HEK293T (cell line): Measurements from ENCODE around the gene RARA.

Experiments used
- CTCF ChIA-PET: fragments of 350-600 bp; formaldehyde crosslinking; extraction: SDS; loops from one replicate; lab custom pipeline; 2021; ENCODE audit warnings: antibody characterized with exemption, inconsistent platforms; lab: Yijun Ruan, JAX
- POLR2A ChIA-PET: fragments of 350-600 bp; formaldehyde crosslinking; extraction: SDS; loops from one replicate; lab custom pipeline; 2020; ENCODE audit warnings: antibody characterized with exemption, inconsistent platforms; lab: Yijun Ruan, JAX
- DNase-seq: peaks from one replicate; pipeline ENCODE4 v3.0.0; 2012; ENCODE audit warnings: mixed read lengths; ENCODE audit errors: extremely low spot score
- ARNT ChIP-seq: fragments of 450-650 bp; IDR thresholded peaks from 2 replicates; pipeline ENCODE4 v1.6.1; 2017; ENCODE audit warnings: mild to moderate bottlenecking
- BHLHE40 ChIP-seq: fragments of 450-650 bp; IDR thresholded peaks from 2 replicates; pipeline ENCODE4 v1.6.1; 2016; ENCODE audit warnings: mild to moderate bottlenecking, moderate library complexity, borderline replicate concordance
- CTBP1 ChIP-seq: fragments of 450-650 bp; IDR thresholded peaks from 2 replicates; pipeline ENCODE4 v1.6.1; 2016; ENCODE audit warnings: borderline replicate concordance
- ELF4 ChIP-seq: fragments of 450-650 bp; IDR thresholded peaks from 2 replicates; pipeline ENCODE4 v1.6.1; 2017; ENCODE audit warnings: antibody characterized with exemption
- FOXA1 ChIP-seq: fragments of 450-650 bp; IDR thresholded peaks from 2 replicates; pipeline ENCODE4 v1.6.1; 2016; ENCODE audit warnings: mild to moderate bottlenecking
- FOXK2 ChIP-seq: fragments of 450-650 bp; IDR thresholded peaks from 2 replicates; pipeline ENCODE4 v1.6.1; 2016; ENCODE audit warnings: mild to moderate bottlenecking
- FOXM1 ChIP-seq: fragments of 450-650 bp; IDR thresholded peaks from 2 replicates; pipeline ENCODE4 v1.6.1; 2017; ENCODE audit warnings: mild to moderate bottlenecking, borderline replicate concordance
- HDGF ChIP-seq: fragments of 450-650 bp; IDR thresholded peaks from 2 replicates; pipeline ENCODE4 v1.6.1; 2017; ENCODE audit warnings: antibody characterized with exemption, borderline replicate concordance
- L3MBTL2 ChIP-seq: fragments of 450-650 bp; conservative IDR thresholded peaks from 2 replicates; pipeline ENCODE4 v1.6.1; 2016; ENCODE audit warnings: mild to moderate bottlenecking
- LEF1 ChIP-seq: fragments of 450-650 bp; IDR thresholded peaks from 2 replicates; pipeline ENCODE4 v1.6.1; 2017; ENCODE audit warnings: mild to moderate bottlenecking, borderline replicate concordance
- NFRKB ChIP-seq: fragments of 450-650 bp; IDR thresholded peaks from 2 replicates; pipeline ENCODE4 v1.6.1; 2016; ENCODE audit warnings: mild to moderate bottlenecking, moderate library complexity
- PKNOX1 ChIP-seq: fragments of 450-650 bp; IDR thresholded peaks from 2 replicates; pipeline ENCODE4 v1.6.1; 2016
- SP1 ChIP-seq: fragments of 450-650 bp; IDR thresholded peaks from 2 replicates; pipeline ENCODE4 v1.6.1; 2017
- SUZ12 ChIP-seq: fragments of 450-650 bp; IDR thresholded peaks from 2 replicates; pipeline ENCODE4 v1.6.1; 2016; ENCODE audit warnings: mild to moderate bottlenecking
- TARDBP ChIP-seq: fragments of 450-650 bp; IDR thresholded peaks from 2 replicates; pipeline ENCODE4 v1.6.1; 2016
- ZNF384 ChIP-seq: fragments of 450-650 bp; IDR thresholded peaks from 2 replicates; pipeline ENCODE4 v1.6.1; 2016

The RARA gene

GRCh38 chr17:40307001-40307730, 1.8 kb upstream of the RARA start:
- ChIA-PET CTCF (interaction anchor here (0.6 to 3.0 kb wide), 13 partner anchors 10 to 636 kb away, joined by 3 to 25 read pairs (median 3); no protein-coding TSS in a partner anchor), POLR2A (interaction anchor here (0.7 to 1.8 kb wide), 13 partner anchors 9 to 194 kb away, joined by 3 to 10 read pairs (median 6); partner anchors contain the start of gene TOP2A)
- no peak for TF ChIP-seq HDGF
- TF ChIP-seq SP1 = no peak
- TF ChIP-seq CTBP1 = no peak
- TF ChIP-seq SUZ12 = no peak
- no peak for TF ChIP-seq ARNT
- no peak for TF ChIP-seq LEF1
- TF ChIP-seq FOXK2 = no peak
- no peak for TF ChIP-seq NFRKB
- no peak for TF ChIP-seq BHLHE40
- no peak for TF ChIP-seq FOXA1
- no peak for TF ChIP-seq L3MBTL2
- TF ChIP-seq ZNF384 = no peak
- no peak for TF ChIP-seq ELF4
- TF ChIP-seq FOXM1 = no peak
- no peak for TF ChIP-seq PKNOX1
- no peak for TF ChIP-seq TARDBP
- DNase-seq = no peak

- POLR2A ChIA-PET = interaction anchor here (0.7 to 2.1 kb wide), 11 partner anchors 10 to 195 kb away, joined by 3 to 10 read pairs (median 6); partner anchors contain the start of gene TOP2A
- TF ChIP-seq BHLHE40 (no peak), ARNT (no peak), NFRKB (no peak), PKNOX1 (no peak), FOXA1 (no peak), CTBP1 (no peak), HDGF (no peak), ZNF384 (no peak), FOXK2 (no peak), L3MBTL2 (no peak)
- no peak for DNase-seq
- CTCF ChIA-PET = interaction anchor here (0.6 to 3.0 kb wide), 11 partner anchors 9 to 637 kb away, joined by 3 to 25 read pairs (median 3); no protein-coding TSS in a partner anchor
Observed at GRCh38 chr17:40307740-40308239, 1.2 kb upstream of the RARA start.

GRCh38 chr17:40309949-40310510, 1.1 kb downstream of the RARA start:
- DNase-seq = no peak
- POLR2A ChIA-PET = interaction anchor here (1.0 to 2.1 kb wide), 4 partner anchors 7 to 52 kb away, joined by 3 to 7 read pairs (median 4); no protein-coding TSS in a partner anchor
- CTCF ChIA-PET = interaction anchor here (0.9 kb wide), 1 partner anchor 45 kb away, joined by 3 read pairs; no protein-coding TSS in a partner anchor
- TF ChIP-seq L3MBTL2 = no peak
- TF ChIP-seq FOXA1 = no peak
- TF ChIP-seq PKNOX1 = no peak

- no peak for DNase-seq
- ChIA-PET POLR2A (interaction anchor here (1.4 kb wide), 1 partner anchor 51 kb away, joined by 5 read pairs; no protein-coding TSS in a partner anchor), CTCF (no interaction called here)
- TF ChIP-seq ZNF384 = no peak
Observed at GRCh38 chr17:40310882-40311391, 2.0 kb downstream of the RARA start.

- no peak for DNase-seq
- TF ChIP-seq ARNT = no peak
- ChIA-PET CTCF (no interaction called here), POLR2A (no interaction called here)
Observed at GRCh38 chr17:40311575-40311974, 2.6 kb downstream of the RARA start.

- POLR2A ChIA-PET = no interaction called here
- CTCF ChIA-PET = interaction anchor here (1.1 kb wide), 1 partner anchor 43 kb away, joined by 3 read pairs; no protein-coding TSS in a partner anchor
- no peak for TF ChIP-seq FOXK2
- no peak for TF ChIP-seq SP1
- no peak for TF ChIP-seq PKNOX1
- TF ChIP-seq NFRKB = no peak
- no peak for TF ChIP-seq ARNT
- TF ChIP-seq BHLHE40 = no peak
- no peak for TF ChIP-seq CTBP1
- no peak for TF ChIP-seq ZNF384
Observed at GRCh38 chr17:40312131-40312731, 3.3 kb downstream of the RARA start.

More at GRCh38 chr17:40312131-40312731, 3.3 kb downstream of the RARA start:
- no peak for DNase-seq
